Endodermal cell (in vitro differentiated cells): ENCODE results near the gene NSFL1C. TPM values are rescaled to one million over a fixed set of nuclear protein-coding genes. Genes with fewer than 3 reads are reported as not detected.

Source experiments
- DNase-seq: peaks from one replicate; pipeline ENCODE4 v3.0.0-alpha.2; 2017
- H3K27ac ChIP-seq: 2 replicates; pipeline ENCODE4 v1.5.1; 2013; ENCODE audit warnings: mild to moderate bottlenecking, low read depth, low read length, moderate library complexity
- H3K27me3 ChIP-seq: 2 replicates; pipeline ENCODE4 v1.6.1; 2013; ENCODE audit warnings: mild to moderate bottlenecking, low read length, moderate library complexity; ENCODE audit not compliant: insufficient read depth, control insufficient read depth, poor library complexity, severe bottlenecking
- H3K36me3 ChIP-seq: 2 replicates; pipeline ENCODE4 v1.7.0; 2013; ENCODE audit warnings: mild to moderate bottlenecking, low read length, moderate library complexity; ENCODE audit not compliant: control insufficient read depth, insufficient read depth
- H3K4me1 ChIP-seq: one replicate; pipeline ENCODE4 v1.7.0; 2013; ENCODE audit warnings: low read length; ENCODE audit not compliant: control insufficient read depth, insufficient read depth
- H3K4me3 ChIP-seq: 2 replicates; pipeline ENCODE4 v1.5.1; 2013; ENCODE audit warnings: mild to moderate bottlenecking, low read length, moderate library complexity
- H3K9ac ChIP-seq: 2 replicates; pipeline ENCODE4 v1.6.1; 2013; ENCODE audit warnings: mild to moderate bottlenecking, low read length, moderate library complexity; ENCODE audit not compliant: poor library complexity, severe bottlenecking; ENCODE audit errors: extremely low read depth
- H3K9me3 ChIP-seq: 2 replicates; pipeline ENCODE4 v1.6.1; 2013; ENCODE audit warnings: mild to moderate bottlenecking, low read length, moderate library complexity; ENCODE audit not compliant: control insufficient read depth
- H3K27ac Mint-ChIP-seq: 2 replicates; pipeline ENCODE4 v1.8.0; 2020; ENCODE audit warnings: mixed read lengths
- H3K27me3 Mint-ChIP-seq: 2 replicates; pipeline ENCODE4 v1.8.0; 2021; ENCODE audit warnings: mild to moderate bottlenecking, mixed read lengths; ENCODE audit not compliant: insufficient read depth
- H3K36me3 Mint-ChIP-seq: 2 replicates; pipeline ENCODE4 v1.8.0; 2020; ENCODE audit warnings: low read depth, mixed read lengths
- H3K4me1 Mint-ChIP-seq: 2 replicates; pipeline ENCODE4 v1.8.0; 2020; ENCODE audit warnings: mixed read lengths
- H3K4me3 Mint-ChIP-seq: 2 replicates; pipeline ENCODE4 v1.8.0; 2020; ENCODE audit warnings: mild to moderate bottlenecking, moderate library complexity, mixed read lengths
- H3K9me3 Mint-ChIP-seq: 2 replicates; pipeline ENCODE4 v1.8.0; 2020; ENCODE audit warnings: mild to moderate bottlenecking, mixed read lengths
- CTCF ChIP-seq: fragments of 200-600 bp; sonication (generic); conservative IDR thresholded peaks from 2 replicates; pipeline ENCODE4 v1.5.0; 2021; ENCODE audit warnings: antibody characterized with exemption, mild to moderate bottlenecking
- WGBS, 2 experiments: methylation state at CpG; one replicate each; pipeline versions ENCODE4 v1.1.5 to v1.1.7; 2013; ENCODE audit warnings: missing lambda C conversion rate in 2 of 2, mixed read lengths in 1 of 2; ENCODE audit not compliant: insufficient coverage in 1 of 2, insufficient read length in 1 of 2; 5-methylcytosine and 5-hydroxymethylcytosine counted together
- total RNA-seq, 2 donors: library from RNA; stranded (reverse); fragmentation: NEBNext Ultra II Directional in 1 of 2; extraction: Animal tissue kit (Norgen Biotek cat#: 25700) in 1 of 2; gene quantifications; 2 replicates in 1 of 2; 3 replicates in 1 of 2; pipeline ENCODE4 v1.2.1, GENCODE V29; 2021

NSFL1C gene
- total RNA-seq, 2 donors from 2014 or later = 90.9 to 117 TPM

- Mint-ChIP-seq H3K27ac (no peak overlapping the region), H3K27me3 (peaks cover 3% of the 10 kb centered on the region), H3K36me3 (peaks cover 42% of the 10 kb centered on the region), H3K4me1 (peaks cover 18% of the 10 kb centered on the region), H3K9me3 (no peaks in the 10 kb centered on the region), H3K4me3 (no peak overlapping the region)
- H3K36me3 ChIP-seq = peaks cover 67% of the 10 kb centered on the region
- 92 to 98% methylated on average over 3 of the region's 3 CpGs for WGBS, 2 experiments
- peaks cover 3% of the 10 kb centered on the region for H3K4me1 ChIP-seq
- peak; percentile 2 for DNase-seq
- no peaks in the 10 kb centered on the region for H3K27me3 ChIP-seq
- H3K4me3 ChIP-seq = no peak overlapping the region
- TF ChIP-seq CTCF = no peak
- H3K27ac ChIP-seq = no peak overlapping the region
- H3K9ac ChIP-seq = no peak overlapping the region
- H3K9me3 ChIP-seq = no peaks in the 10 kb centered on the region
These were observed 3.8 kb downstream of the NSFL1C start for GRCh38 chr20:1462834-1463233.

GRCh38 chr20:1462001-1462400 lies 4.6 kb downstream of the NSFL1C start:
- no peak for TF ChIP-seq CTCF
- Histone ChIP-seq H3K4me1 (peaks cover under 1% of the 10 kb centered on the region), H3K36me3 (peaks cover 75% of the 10 kb centered on the region), H3K27ac (no peak overlapping the region), H3K9ac (no peak overlapping the region), H3K9me3 (no peaks in the 10 kb centered on the region), H3K4me3 (no peak overlapping the region), H3K27me3 (no peaks in the 10 kb centered on the region)
- Mint-ChIP-seq H3K36me3 (peaks cover 48% of the 10 kb centered on the region), H3K4me3 (no peak overlapping the region), H3K4me1 (peaks cover 10% of the 10 kb centered on the region), H3K9me3 (no peaks in the 10 kb centered on the region), H3K27ac (no peak overlapping the region), H3K27me3 (no peaks in the 10 kb centered on the region)
- DNase-seq = peak; percentile 30
- 88 to 89% methylated on average over 1 to 3 of the region's 3 CpGs for WGBS, 2 experiments

- no peak overlapping the region for H3K4me3 Mint-ChIP-seq
- H3K9me3 ChIP-seq = no peaks in the 10 kb centered on the region
- no peak overlapping the region for H3K4me3 ChIP-seq
- H3K27me3 Mint-ChIP-seq = no peaks in the 10 kb centered on the region
- TF ChIP-seq CTCF = no peak
- 88 to 90% methylated on average over 1 to 2 of the region's 2 CpGs for WGBS, 2 experiments
- no peaks in the 10 kb centered on the region for H3K27me3 ChIP-seq
- no peak overlapping the region for H3K27ac Mint-ChIP-seq
- H3K27ac ChIP-seq = no peak overlapping the region
- DNase-seq = no peak
- H3K9ac ChIP-seq = no peak overlapping the region
- H3K36me3 Mint-ChIP-seq = peaks cover 47% of the 10 kb centered on the region
- H3K4me1 Mint-ChIP-seq = peaks cover 1% of the 10 kb centered on the region
- peaks cover 91% of the 10 kb centered on the region for H3K36me3 ChIP-seq
- H3K9me3 Mint-ChIP-seq = no peaks in the 10 kb centered on the region
- H3K4me1 ChIP-seq = peaks cover 8% of the 10 kb centered on the region
These were observed 6.4 kb downstream of the NSFL1C start for GRCh38 chr20:1460275-1460674.
